Right lobe of liver (tissue), 6 donors: ENCODE measurements around the gene PTPRT. TPM values are rescaled to one million over a fixed set of nuclear protein-coding genes. Genes with fewer than 3 reads are reported as not detected.

Experiments
- ATAC-seq, 4 donors: fragments of 200-7000 bp; cut with Tn5 transposase; one replicate each; pipeline ENCODE4 v1.9.1; 2020; ENCODE audit warnings: mild to moderate bottlenecking in 4 of 4, moderate library complexity in 4 of 4
- DNase-seq, 3 donors: peaks; one replicate each; pipeline ENCODE4 v3.0.0-alpha.2; 2020
- H3K27ac ChIP-seq, 3 donors: fragments of 200-600 bp; one replicate each; pipeline ENCODE4 v1.8.0; 2022
- H3K27me3 ChIP-seq, 2 donors: fragments of 200-600 bp; one replicate each; pipeline ENCODE4 v1.8.0; 2022
- H3K36me3 ChIP-seq, 4 donors: fragments of 200-600 bp; sonication (generic) in 1 of 4; one replicate each; pipeline versions ENCODE4 v1.5.1 to v1.8.0; 2017 to 2022; ENCODE audit warnings: control low read depth in 1 of 4
- H3K4me1 ChIP-seq, 4 donors: fragments of 200-600 bp; sonication (generic) in 1 of 4; one replicate each; pipeline versions ENCODE4 v1.5.1 to v1.8.0; 2017 to 2022; ENCODE audit warnings: control low read depth in 1 of 4
- H3K4me3 ChIP-seq, 3 donors: fragments of 200-600 bp; one replicate each; pipeline ENCODE4 v1.8.0; 2022
- H3K9me3 ChIP-seq, 4 donors: fragments of 200-600 bp; sonication (generic) in 1 of 4; one replicate each; pipeline versions ENCODE4 v1.5.1 to v1.8.0; 2017 to 2022; ENCODE audit warnings: control low read depth in 1 of 4
- CTCF ChIP-seq, 4 donors: fragments of 200-600 bp in 3 of 4; fragments of 450-650 bp in 1 of 4; IDR thresholded peaks; one replicate each; pipeline versions ENCODE4 v1.5.1 to v1.8.0; 2016 to 2022; ENCODE audit warnings: antibody characterized with exemption in 4 of 4, mild to moderate bottlenecking in 2 of 4
- POLR2A ChIP-seq: fragments of 450-650 bp; IDR thresholded peaks from one replicate; pipeline ENCODE4 v1.6.1; 2017; ENCODE audit warnings: antibody characterized with exemption, mild to moderate bottlenecking
- WGBS: methylation state at CpG from one replicate; pipeline ENCODE4 v1.1.6; 2018; ENCODE audit warnings: low coverage, low lambda C conversion rate; ENCODE audit not compliant: insufficient coverage; ENCODE audit errors: missing lambda C conversion rate; 5-methylcytosine and 5-hydroxymethylcytosine counted together
- intact Hi-C, 2 donors: fragments of 100-400 bp; cut with DNase I; formaldehyde crosslinking; loops; one replicate each; pipeline versions ENCODE4 v1.11.2 to v1.14.1; 2022
- total RNA-seq, 6 experiments: library from RNA; depleted of rRNA in 2 of 6; stranded (reverse); fragments of >200 nt in 2 of 6; fragmentation: NEBNext Ultra II Directional in 3 of 6; extraction: Animal tissue kit (Norgen Biotek cat#: 25700) in 3 of 6; gene quantifications; one replicate each; pipeline versions ENCODE4 v1.1.0 to v1.2.4, GENCODE V29; 2016 to 2023
- donor health status: DM: no; HTN: yes; CAD: no.
- donor health status: DM: no; HTN: no; CAD: no.
- donor health status: DM: no; HTN: no; CAD: no.
- donor health status: DM: no; HTN: yes; CAD: no.
- donor health status: DM: no; HTN: yes; CAD: no.

The PTPRT gene
- total RNA-seq, 6 experiments from 2014 or later, result 0.18 to 1.0 (median 0.51) TPM

- 100% methylated on average over 1 of the region's 2 CpGs for WGBS
- no peak for ATAC-seq
Observed at GRCh38 chr20:43209831-43210230, 20.1 kb upstream of the PTPRT start.

GRCh38 chr20:43205699-43206098 lies 16.0 kb upstream of the PTPRT start:
- intact Hi-C loops, result no loop called here
- 49% methylated on average over 4 of the region's 4 CpGs for WGBS
- Histone ChIP-seq H3K27me3 (no peaks in the 10 kb centered on the region), H3K9me3 (no peaks in the 10 kb centered on the region), H3K36me3 (no peaks in the 10 kb centered on the region), H3K4me1 (no peaks in the 10 kb centered on the region), H3K27ac (no peak overlapping the region), H3K4me3 (no peak overlapping the region)
- DNase-seq (no peak), ATAC-seq (no peak)
- TF ChIP-seq POLR2A, result no peak
- TF ChIP-seq CTCF (IDR thresholded peaks at IDR 0.05), result no peak

More at GRCh38 chr20:43209831-43210230, 20.1 kb upstream of the PTPRT start:
- no peak overlapping the region for H3K27ac ChIP-seq
- intact Hi-C loops, result no loop called here
- no peak overlapping the region for H3K4me3 ChIP-seq
- no peaks in the 10 kb centered on the region for H3K27me3 ChIP-seq
- no peak for TF ChIP-seq POLR2A
- TF ChIP-seq CTCF (IDR thresholded peaks at IDR 0.05), result no peak
- H3K9me3 ChIP-seq, result no peaks in the 10 kb centered on the region
- H3K36me3 ChIP-seq, result no peaks in the 10 kb centered on the region
- DNase-seq, result no peak
- no peaks in the 10 kb centered on the region for H3K4me1 ChIP-seq

- no peaks in the 10 kb centered on the region for H3K27me3 ChIP-seq
- H3K27ac ChIP-seq, result no peak overlapping the region
- no peak overlapping the region for H3K4me3 ChIP-seq
- no peak for ATAC-seq
- no peaks in the 10 kb centered on the region for H3K9me3 ChIP-seq
- no peaks in the 10 kb centered on the region for H3K4me1 ChIP-seq
- no peak for TF ChIP-seq CTCF (IDR thresholded peaks at IDR 0.05)
- no peak for TF ChIP-seq POLR2A
- 65% methylated on average over 6 of the region's 6 CpGs for WGBS
- no peaks in the 10 kb centered on the region for H3K36me3 ChIP-seq
- DNase-seq, result no peak
- intact Hi-C loops, result no loop called here
Observed at GRCh38 chr20:43202100-43202499, 12.4 kb upstream of the PTPRT start.

- ATAC-seq (no peak), DNase-seq (no peak)
- intact Hi-C loops, result no loop called here
- no peaks in the 10 kb centered on the region for H3K4me1 ChIP-seq
- no peak overlapping the region for H3K27ac ChIP-seq
- TF ChIP-seq POLR2A, result no peak
- H3K36me3 ChIP-seq, result no peaks in the 10 kb centered on the region
- H3K9me3 ChIP-seq, result no peaks in the 10 kb centered on the region
- no peaks in the 10 kb centered on the region for H3K27me3 ChIP-seq
- WGBS, result 34% methylated on average over 2 of the region's 4 CpGs
- H3K4me3 ChIP-seq, result no peak overlapping the region
Observed at GRCh38 chr20:43198607-43199006, 8.9 kb upstream of the PTPRT start.

- no peak for TF ChIP-seq CTCF (IDR thresholded peaks at IDR 0.05)
- TF ChIP-seq POLR2A, result no peak
- 80% methylated on average over 1 of the region's 3 CpGs for WGBS
- no peak for ATAC-seq
- intact Hi-C loops, result no loop called here
- Histone ChIP-seq H3K27ac (no peak overlapping the region), H3K36me3 (no peaks in the 10 kb centered on the region), H3K4me1 (no peaks in the 10 kb centered on the region), H3K4me3 (no peak overlapping the region), H3K27me3 (no peaks in the 10 kb centered on the region), H3K9me3 (no peaks in the 10 kb centered on the region)
- no peak for DNase-seq
Observed at GRCh38 chr20:43196243-43196642, 6.5 kb upstream of the PTPRT start.
